ENCODE measurements around the gene PPP1R12C. TPM values are rescaled to one million over a fixed set of nuclear protein-coding genes. Genes with fewer than 3 reads are reported as not detected.

PPP1R12C gene
- total RNA-seq, 1 donor from 2014 or later = 32.4 TPM

DNA sequence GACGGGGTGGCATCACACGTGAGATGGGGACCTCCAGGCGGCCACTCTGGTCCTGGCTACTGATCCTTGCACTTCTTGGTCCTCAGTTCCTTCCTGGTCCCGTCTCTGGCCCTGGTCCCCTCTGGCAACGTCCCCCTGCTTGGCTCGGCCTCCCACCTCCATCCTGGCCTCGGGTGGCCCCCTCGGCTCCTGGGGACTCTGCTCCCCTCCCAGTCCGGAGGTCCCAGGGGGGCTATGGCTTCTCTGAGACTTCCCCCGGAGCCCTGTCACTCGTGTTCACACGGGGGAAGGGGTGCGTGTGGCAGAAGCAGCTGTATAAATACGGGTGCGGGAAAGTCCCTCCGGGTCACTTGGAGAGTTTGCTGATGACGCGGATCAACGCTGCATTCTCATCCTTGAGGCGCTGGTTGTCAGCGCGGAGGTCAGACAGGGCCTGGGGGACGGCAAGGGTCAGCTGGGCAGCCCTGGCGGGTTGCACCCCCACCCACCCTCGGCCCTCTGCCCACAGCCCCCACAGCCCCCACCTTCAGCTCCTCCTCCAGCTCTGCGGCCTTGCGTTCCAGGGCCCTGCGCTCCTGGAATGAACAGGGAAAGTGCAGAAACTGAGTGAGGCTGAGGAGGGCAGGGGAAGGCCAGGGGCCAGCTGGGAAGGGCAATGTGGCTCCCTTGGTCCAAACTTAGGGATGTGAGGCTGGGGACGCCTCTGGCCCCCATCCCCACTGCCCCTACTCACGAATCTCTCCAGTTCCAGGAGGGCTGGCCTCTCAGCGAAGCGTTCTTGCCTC, 26.1 kb downstream of the PPP1R12C start:
- DNase-seq (ENCODE audit: low read depth) = no peak

DNA sequence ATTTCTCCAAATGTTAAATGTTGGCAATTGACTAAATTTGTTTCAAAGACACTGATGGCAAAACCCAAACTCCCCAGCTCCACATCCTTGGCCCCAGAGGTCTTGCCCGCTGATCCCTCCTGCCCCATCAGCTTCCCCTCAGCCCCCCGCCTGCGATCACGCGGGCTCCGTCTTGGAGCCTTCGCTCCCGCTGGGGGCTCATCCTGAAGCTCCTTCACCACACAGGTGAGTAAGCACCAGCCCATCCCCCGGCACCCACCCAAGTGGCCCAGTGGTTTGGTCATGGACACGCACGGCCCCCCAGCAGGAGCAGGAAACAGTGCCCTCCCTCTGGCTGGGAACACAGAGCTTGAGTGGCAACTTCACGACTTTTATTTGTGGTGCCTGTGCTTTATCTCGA, 26.9 kb downstream of the PPP1R12C start:
- no peak for DNase-seq (ENCODE audit: low read depth)

DNA sequence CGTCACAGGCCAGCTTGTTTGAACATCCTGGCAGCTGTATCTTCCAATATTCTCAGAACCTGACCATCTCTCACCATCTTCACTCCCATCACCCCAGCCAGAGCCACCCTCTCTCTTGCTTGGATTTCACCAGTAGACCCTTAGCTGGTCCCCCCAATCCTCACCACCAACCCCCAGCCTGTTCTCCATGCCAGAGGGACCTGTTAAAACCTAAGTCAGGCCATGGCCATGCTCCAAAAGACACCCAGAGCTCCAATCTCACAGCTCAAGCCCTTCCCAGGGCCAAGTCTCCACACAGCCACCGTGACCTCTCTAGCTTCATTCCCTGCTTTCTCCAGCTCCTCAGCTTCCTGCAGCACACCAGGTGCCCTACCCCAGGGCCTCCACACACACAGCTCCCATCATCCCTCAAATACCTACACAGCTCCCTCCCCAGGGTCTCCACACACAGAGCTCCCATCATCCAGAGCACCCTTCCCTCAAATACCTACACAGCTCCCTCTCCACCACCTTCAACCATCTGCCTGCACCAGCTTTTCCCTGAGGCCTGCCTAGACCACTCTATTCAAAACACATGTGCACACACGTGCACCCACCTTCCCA, 28.0 kb downstream of the PPP1R12C start:
- DNase-seq (ENCODE audit: low read depth) = no peak

DNA sequence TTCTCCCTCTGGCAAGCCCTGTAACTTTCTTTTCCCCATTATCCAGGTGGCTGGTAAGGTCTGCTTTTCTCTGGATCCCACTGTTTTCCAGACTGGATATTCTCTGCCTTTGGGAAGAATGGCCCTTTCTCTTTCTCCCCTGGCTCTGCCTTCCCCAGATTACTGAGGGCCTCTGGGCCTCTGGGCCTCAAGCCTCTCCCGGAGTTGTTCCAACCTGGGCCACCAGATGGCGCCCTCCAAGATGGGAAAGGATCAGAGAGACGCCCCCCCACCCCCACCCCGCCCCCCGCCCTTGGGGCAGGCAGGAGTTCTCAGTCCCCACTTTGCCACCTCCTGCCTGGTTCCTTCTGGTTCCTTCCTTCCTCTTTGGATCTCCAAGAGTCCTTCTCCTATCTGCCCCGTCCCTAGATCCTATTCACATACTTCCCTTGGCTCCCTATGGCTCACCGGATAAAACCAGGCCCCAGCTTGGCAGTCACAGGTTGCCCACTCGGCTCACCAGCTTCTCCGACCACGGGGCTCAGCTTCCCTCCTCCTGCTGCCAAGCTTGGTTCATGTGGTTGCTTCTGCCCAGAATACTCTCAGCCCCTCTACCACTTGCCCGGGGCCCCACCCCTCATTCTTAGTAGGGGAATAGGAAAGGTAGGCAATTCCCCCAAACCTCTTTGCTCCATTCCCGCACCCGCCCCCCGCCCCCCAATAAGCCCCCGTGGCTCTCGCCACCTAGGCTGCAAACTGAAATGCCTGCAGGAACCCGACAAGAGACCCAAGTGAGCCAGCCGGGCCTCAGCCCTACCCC, 28.7 kb downstream of the PPP1R12C start:
- peak; percentile 23 for DNase-seq (ENCODE audit: low read depth)

DNA sequence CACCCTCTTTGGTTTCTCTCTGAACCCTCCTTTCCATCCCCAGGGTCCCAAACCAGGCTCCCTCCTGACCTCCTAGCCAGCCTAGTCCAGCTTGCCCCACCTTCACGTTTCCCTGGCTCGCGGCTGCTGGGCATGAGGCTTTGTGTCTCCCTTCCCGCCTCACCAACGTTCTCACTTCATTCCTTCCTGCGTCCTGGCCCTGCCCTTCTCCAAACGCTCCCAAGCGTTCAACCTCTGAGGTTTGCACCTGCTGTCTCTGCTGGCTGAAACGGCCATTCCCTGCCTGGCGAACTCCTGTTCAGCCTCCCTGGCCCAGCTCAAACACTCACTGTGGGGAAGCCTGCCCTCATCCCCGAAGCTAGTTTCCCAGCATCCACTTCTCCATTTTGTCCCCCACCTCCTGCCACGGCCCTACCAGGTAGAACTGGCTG, 29.4 kb downstream of the PPP1R12C start:
- DNase-seq (ENCODE audit: low read depth) = no peak

DNA sequence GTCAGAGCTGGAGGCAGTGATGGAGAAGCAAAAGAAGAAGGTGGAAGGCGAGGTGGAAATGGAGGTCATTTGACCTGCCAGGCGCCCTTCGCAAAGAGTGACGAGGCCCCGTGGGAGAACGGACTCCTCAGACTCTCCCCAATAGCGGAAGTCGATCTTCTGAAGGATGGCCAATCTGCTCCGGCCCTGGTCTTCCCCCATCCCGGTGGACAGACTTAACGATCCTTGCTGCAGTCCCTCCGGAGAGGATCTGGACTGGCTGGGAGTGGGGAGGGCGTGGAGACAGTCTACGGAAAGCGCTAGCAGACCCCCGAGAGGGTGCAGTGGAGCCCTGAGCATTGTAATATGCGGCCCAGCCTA, 29.9 kb downstream of the PPP1R12C start:
- no peak for DNase-seq (ENCODE audit: low read depth)

DNA sequence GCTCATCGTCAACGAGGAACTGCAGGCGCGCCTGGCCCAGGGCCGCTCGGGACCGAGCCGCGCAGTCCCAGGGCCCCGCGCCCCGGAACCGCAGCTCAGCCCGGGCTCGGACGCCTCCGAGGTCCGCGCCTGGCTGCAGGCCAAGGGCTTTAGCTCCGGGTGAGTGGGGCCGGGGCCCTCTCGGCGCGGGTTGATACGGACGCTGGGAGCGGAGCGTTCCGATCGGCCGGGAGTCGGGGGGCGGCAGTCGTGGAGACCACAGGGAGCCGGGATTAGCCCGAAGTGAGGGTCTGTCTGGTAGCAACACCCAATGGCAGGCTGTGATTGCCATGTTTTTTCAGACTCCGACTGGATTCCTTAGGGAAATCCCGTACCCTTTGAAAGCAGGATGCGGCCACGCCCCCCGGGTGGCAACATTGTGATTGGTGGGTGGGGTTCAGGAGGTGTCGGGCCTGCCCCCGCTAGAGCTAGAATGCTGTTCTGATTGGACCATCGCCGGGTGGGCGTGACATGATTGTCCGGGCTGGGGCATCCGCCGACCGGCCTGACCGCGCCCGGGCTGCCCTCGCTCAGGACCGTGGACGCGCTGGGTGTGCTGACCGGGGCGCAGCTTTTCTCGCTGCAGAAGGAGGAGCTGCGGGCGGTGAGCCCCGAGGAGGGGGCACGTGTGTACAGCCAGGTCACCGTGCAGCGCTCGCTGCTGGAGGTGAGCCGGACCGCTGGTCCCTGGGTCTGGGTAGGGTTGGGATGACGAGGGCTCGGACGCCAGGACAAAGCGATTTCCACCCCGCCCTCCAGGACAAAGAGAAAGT, 30.5 kb downstream of the PPP1R12C start:
- DNase-seq (ENCODE audit: low read depth) = peak; percentile 88

DNA sequence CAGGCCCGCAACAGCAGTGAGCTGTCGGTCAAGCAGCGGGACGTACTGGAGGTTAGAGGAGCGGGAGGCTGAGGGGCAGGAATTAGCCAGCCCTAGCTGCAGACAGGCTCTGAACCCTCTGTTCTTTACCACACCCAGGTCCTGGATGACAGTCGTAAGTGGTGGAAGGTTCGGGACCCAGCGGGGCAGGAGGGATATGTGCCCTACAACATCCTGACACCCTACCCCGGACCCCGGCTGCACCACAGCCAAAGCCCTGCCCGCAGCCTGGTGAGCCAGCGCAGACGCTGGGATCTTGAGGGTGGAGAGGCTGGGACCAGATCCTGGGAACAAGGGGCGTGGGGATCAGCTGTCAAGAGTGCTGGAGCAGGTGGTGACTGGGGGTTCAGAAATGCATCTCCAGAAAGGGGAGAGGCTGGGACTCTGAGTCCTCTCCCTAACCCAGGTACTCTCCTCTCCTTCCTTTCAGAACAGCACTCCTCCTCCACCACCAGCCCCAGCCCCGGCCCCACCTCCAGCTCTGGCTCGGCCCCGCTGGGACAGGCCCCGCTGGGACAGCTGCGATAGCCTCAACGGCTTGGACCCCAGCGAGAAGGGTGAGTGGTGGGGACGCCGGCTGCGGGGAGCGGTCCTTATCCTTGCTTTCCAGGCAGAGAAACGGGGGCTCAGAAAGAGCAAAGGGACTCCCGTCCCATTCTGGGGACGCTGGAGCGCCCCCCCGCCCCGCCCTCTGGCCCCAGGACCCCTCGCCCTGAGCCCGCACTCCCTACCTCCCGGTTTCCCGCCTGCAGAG, 31.3 kb downstream of the PPP1R12C start:
- no peak for DNase-seq (ENCODE audit: low read depth)

DNA sequence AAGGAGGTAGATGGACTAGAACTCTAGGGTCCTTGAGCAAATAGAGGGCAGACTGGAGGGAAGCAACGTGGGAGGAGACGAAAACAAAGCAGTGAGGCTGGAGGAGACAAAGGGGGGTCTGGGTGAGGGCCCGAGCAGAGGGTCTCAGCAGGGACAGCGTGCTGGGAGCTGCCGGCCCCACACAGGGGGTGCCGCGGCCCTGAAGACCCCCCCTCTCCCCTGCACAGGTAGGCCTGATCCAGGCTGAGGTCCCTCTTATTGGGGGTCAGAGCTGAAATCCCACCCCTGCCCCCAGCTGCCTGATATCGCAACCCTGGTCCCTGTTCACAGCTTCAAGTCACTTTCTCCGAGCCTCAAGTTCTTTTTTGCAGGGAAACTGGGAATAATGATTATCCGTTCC, 33.0 kb downstream of the PPP1R12C start:
- no peak for DNase-seq (ENCODE audit: low read depth)

DNA sequence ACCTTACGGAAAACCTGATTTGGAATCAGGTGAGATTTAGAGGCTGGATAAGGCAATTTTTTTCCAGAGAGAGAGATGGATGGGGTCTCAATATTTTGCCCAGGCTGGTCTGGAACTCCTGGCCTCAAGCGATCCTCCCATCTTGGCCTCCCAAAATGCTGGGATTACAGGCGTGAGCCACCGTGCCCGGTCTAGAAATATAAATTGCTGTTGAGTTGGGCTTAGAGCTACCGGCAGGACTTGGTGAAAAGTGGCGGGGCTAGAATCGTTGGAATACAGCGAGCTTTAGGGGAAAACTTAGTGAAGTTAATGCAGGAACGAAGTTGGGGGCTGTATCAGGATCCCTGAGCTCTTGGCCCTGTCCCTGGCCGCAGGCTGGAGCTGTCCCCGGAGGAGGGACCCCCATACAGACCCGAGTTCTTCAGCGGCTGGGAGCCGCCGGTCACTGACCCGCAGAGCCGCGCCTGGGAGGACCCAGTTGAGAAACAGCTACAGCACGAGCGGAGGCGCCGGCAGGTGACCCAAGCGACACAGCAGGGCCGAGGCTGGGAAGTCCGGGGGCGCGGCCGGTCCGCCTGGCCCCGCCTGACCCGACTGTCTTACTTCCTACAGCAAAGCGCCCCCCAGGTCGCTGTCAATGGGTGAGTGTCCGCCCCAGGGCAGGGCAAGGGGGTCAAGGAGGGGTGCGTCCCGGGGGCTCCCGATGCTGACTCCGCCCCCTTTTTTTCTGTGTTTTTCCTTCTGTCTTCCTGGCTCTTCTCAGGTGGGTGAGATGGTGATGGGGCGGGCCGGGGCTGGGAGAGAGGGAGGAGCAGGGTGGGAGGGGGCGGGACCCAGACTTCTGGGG, 34.2 kb downstream of the PPP1R12C start:
- DNase-seq (ENCODE audit: low read depth) = no peak

DNA sequence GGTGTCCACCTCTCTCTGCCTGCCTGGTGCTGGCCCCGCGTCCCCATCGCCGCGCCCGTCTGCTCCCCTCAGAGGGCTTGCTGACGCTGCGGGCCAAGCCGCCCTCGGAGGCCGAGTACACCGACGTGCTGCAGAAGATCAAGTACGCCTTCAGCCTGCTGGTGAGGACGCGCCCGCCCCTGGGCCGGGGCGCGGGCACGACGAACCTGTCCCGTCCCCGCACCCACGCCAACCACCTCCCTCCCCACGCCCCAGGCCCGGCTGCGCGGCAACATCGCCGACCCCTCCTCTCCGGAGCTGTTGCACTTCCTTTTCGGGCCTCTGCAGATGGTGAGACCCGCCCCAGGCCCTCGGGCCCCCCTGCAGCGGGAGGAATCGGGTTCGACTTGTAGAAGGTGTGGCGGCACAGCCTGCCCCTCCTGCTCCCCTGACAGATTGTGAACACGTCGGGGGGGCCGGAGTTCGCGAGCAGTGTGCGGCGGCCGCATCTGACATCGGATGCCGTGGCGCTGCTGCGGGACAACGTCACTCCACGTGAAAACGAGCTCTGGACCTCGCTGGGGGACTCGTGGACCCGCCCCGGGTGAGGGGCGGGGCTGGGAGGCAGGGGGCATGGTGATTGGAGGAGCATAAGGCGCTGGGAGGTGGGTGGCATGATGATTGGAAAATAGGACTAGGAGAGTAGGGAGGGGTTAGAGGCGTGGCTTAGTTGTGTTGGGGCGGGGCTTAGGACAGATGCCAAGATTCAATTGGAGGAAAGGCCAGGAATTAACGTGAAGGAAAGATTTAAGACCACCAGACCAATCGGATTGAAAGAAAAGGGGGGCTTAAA, 35.2 kb downstream of the PPP1R12C start:
- DNase-seq (ENCODE audit: low read depth) = no peak

DNA sequence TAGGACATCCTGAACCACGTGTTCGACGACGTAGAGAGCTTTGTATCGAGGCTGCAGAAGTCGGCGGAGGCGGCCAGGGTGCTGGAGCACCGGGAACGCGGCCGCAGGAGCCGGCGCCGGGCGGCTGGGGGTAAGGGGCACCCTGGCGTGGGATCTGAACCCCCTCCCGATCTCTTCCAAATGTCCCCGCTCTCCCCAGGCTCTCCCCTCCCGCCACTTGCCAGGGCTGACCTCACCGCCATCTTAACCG, 35.7 kb downstream of the PPP1R12C start:
- no peak for DNase-seq (ENCODE audit: low read depth)

DNA sequence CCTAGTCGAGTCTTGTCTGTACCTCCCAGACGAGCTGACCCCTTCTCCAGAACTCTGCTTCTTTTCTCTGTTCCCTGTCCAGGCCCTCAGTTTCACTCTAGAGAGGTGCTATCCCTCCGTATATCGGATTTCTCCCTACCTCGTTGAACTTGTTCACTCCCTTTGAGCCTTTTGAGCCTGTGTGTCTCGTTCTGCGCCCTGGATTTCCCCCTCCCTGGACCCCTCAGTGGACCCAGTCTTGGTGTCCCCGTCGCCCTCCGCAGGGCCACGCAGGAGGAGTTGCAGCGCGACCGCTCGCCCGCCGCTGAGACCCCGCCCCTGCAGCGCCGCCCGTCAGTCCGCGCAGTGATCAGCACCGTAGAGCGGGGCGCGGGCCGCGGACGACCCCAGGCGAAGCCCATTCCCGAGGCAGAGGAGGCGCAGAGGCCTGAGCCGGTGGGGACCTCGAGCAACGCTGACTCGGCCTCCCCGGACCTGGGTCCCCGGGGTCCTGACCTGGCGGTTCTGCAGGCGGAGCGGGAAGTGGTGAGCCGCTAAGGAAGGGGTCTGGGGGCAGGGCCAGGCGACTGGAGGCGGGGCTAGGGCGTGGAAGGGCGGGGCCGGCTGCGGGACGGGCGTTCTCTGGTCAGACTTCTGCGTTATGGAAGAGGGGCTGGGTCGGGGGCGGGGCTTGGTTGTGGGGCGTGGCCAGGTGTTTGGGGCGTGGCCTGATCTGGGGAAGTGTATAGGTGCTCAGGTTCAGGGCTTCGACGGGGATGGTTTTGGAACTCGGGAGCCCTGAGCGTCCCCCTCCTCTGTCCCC, 36.3 kb downstream of the PPP1R12C start:
- peak; percentile 43 for DNase-seq (ENCODE audit: low read depth)

DNA sequence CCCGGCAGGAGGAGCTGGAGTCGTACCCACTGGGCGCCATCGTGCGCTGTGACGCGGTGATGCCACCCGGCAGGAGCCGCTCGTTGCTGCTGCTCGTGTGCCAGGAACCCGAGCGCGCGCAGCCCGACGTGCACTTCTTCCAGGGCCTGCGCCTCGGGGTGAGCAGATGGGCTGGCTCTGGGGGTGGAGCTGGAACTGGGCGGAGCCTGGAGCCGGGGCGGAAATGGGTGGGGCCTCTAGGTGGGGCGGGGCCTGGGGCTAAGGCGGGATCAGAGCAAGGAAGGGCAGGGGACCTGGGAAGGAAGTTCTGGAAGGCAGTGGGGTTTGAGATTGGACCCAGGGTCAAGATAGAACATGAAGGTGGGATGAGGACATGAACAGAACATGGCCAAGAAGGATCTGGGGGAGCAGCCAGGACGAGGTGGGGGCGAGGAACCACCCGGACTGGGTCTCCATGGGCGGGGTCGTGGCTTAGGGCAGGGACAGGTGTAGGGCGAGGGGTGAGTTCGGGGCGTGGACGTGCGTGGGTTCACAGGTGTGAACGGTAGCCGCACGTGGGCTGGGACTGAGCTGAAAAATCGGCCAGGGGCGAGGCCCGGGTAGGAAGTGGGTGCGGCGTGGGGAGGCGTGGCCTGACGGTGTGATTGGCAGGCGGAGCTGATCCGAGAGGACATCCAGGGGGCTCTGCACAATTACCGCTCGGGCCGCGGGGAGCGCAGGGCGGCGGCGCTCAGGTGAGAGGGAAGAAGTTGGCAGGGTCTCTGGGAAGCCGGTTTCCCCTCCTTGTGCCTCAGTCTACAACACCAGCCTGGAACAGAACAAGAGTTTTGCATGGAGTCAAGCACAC, 37.1 kb downstream of the PPP1R12C start:
- peak; percentile 18 for DNase-seq (ENCODE audit: low read depth)

DNA sequence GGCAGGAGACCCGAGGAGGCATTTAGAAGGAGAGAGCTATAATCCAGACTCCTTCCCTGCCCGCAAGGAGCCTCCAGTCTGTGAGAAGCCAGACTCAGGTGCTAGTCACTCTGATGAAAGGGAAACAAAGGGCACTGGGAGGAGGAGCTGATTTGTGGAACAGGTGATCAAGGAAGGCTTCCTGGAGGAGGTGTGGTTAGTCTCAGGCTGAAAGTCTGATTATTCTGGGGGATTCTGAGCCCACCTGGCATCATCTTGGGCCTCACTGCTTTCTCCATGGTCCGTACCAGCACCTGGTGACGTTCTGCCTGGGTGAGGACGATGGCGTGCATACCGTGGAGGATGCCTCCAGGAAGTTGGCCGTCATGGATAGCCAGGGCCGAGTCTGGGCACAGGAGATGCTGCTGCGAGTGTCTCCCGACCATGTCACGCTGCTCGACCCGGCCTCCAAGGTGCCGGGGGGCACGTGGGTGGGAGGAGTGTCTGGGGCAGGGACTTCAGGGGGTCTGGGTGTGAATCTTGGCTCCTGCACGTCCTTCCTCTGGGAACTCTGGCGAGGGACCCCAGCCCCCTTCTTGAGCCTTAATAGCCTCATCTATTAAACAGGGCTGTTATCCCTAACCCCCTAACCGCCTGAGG, 37.9 kb downstream of the PPP1R12C start:
- no peak for DNase-seq (ENCODE audit: low read depth)

DNA sequence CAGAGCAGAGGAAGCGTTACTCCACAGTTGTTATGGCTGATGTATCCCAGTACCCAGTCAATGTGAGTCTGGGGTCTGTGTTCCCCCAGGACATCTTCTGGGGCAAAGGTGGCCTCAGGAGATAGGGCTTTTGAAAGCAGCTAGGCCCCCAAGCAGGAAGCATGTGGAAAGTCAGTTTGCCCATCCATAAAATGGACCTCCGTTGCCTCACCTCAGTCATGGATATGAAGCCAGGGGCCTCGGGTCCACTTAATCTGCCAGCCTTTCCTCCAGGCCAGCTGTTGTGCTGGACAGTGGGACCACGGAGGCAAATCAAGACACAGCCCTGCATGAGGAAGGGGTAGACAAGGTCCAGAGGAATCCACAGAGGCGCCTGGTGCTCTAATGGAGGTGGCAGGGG, 38.4 kb downstream of the PPP1R12C start:
- no peak for DNase-seq (ENCODE audit: low read depth)

DNA sequence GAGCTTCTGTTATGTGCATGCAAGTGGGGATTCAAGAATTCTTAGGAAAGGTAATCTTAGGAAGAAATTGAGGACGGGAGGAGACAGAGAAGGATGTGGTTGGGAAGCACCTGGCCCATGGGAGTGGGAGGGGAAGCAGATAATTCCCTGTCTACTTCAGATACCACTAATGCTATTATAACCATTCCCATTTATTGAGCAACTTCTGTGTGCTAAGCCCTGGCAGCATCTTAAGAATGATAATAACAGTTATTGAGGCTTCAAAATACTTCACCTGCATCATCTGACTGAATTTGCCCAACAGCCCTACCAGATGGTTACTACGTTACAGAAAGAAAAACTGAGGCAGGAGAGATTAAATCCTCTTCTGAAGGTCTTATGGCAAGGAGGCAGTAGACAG, 40.3 kb downstream of the PPP1R12C start:
- no peak for DNase-seq (ENCODE audit: low read depth)

Data from renal cortical epithelial cell (primary cell).